GM06990 (cell line): Measurements from ENCODE around the gene SMOC2.
"Not testable (repeated sequence)": the region's sequence is repeated elsewhere in the genome, so short reads cannot be mapped to it uniquely, and the experiment has no call there.

Experiments
- DNase-seq: peaks from one replicate; pipeline ENCODE4 v3.0.0-alpha.2; 2011; ENCODE audit not compliant: insufficient read length; ENCODE audit errors: extremely low read depth
- H3K27me3 ChIP-seq: replicated peaks from 2 replicates; pipeline ENCODE4 v1.6.0; 2011; ENCODE audit warnings: low read length; ENCODE audit not compliant: control insufficient read depth, insufficient read depth
- H3K36me3 ChIP-seq: 2 replicates; pipeline ENCODE4 v1.5.1; 2011; ENCODE audit warnings: low read length; ENCODE audit not compliant: control insufficient read depth, insufficient read depth
- H3K4me3 ChIP-seq: replicated peaks from 2 replicates; pipeline ENCODE4 v1.5.1; 2011; ENCODE audit warnings: low read depth, mild to moderate bottlenecking, control low read depth, low read length
- TF ChIP-seq, protein P1 (sequence below): IDR thresholded peaks from 2 replicates; pipeline ENCODE4 v1.5.1; 2011; ENCODE audit warnings: low read length, control low read depth, mild to moderate bottlenecking, inconsistent platforms; ENCODE audit not compliant: insufficient read depth, poor library complexity, severe bottlenecking

SMOC2 gene

GRCh38 chr6:168674595-168674994, 233.6 kb downstream of the SMOC2 start:
- H3K4me3 ChIP-seq = no peak overlapping the region
- no peak for DNase-seq
- no peaks in the 10 kb centered on the region for H3K27me3 ChIP-seq
- TF ChIP-seq, protein P1, sequence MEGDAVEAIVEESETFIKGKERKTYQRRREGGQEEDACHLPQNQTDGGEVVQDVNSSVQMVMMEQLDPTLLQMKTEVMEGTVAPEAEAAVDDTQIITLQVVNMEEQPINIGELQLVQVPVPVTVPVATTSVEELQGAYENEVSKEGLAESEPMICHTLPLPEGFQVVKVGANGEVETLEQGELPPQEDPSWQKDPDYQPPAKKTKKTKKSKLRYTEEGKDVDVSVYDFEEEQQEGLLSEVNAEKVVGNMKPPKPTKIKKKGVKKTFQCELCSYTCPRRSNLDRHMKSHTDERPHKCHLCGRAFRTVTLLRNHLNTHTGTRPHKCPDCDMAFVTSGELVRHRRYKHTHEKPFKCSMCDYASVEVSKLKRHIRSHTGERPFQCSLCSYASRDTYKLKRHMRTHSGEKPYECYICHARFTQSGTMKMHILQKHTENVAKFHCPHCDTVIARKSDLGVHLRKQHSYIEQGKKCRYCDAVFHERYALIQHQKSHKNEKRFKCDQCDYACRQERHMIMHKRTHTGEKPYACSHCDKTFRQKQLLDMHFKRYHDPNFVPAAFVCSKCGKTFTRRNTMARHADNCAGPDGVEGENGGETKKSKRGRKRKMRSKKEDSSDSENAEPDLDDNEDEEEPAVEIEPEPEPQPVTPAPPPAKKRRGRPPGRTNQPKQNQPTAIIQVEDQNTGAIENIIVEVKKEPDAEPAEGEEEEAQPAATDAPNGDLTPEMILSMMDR = no peak
- H3K36me3 ChIP-seq = no peaks in the 10 kb centered on the region

- H3K4me3 ChIP-seq = no peak overlapping the region
- no peak for DNase-seq
- no peaks in the 10 kb centered on the region for H3K27me3 ChIP-seq
- TF ChIP-seq, protein P1 = no peak
- no peaks in the 10 kb centered on the region for H3K36me3 ChIP-seq
These were observed 234.4 kb downstream of the SMOC2 start for GRCh38 chr6:168675375-168675774.

DNA sequence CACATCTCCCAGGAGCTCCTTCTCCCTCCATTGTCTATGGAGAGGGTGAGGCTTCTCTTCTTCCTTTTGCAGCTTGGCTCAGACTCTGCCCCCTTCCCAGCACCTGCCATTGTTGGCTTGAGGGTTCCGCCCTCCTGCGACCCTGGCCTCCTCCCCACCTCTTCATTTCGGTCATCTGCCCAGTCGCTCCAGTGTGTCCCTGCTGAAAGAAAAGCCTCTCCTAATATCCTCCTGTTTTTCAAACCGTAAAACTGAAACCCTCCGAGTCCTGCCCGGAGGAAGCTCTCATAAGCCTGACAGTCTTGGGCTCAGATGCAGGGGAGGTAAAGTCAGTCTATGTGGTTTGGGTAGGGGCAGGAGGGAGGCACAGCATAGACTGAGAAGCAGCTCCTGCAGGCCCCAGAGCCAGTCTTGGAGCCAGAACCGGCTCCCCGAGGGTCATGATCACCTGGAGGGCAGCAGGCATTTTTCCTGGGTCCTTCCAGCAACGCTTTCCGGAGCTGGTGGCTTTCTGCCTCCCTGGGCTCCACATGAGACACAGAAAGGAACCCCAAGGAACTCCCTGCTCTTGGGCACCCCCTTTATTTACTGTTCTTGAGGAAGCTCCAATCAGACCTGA, 235.1 kb downstream of the SMOC2 start:
- DNase-seq = no peak
- H3K4me3 ChIP-seq = no peak overlapping the region
- H3K27me3 ChIP-seq = no peaks in the 10 kb centered on the region
- no peaks in the 10 kb centered on the region for H3K36me3 ChIP-seq
- TF ChIP-seq, protein P1 = no peak

DNA sequence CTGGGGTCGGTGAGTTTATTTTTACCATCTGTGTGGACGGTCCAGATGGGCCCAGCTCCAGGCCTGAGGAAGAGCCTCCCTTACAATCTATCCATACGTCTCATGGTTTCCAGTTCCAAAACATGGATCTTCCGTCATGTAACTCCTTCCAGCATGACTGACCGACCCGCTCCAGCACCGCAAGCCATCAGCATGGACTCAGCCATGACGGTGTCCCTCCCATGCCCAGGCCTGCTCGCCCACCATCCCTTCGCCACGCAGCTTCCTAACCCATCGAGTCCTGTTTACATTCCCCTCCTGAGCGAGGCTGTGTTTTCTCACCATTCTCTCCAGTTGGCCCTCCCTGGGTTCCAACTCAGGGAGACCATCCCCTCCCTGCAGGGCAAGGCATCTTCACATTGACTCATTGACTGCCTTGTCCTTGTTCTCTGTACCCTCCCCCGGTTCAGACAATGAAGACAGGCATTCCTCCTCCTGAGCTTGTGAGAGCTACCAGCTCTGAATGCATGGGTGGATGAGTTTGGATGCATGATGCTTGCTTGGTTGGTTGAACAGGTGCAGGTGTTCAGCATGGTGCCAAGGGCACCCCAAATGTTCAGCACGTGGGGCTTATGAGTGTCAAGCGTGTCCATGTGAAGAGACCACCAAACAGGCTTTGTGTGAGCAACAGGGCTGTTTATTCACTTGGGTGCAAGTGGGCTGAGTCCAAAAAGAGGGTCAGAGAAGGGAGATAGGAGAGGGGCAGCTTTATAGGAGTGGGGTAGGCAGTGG, 235.8 kb downstream of the SMOC2 start:
- H3K36me3 ChIP-seq = no peaks in the 10 kb centered on the region

GRCh38 chr6:168677323-168677781, 236.4 kb downstream of the SMOC2 start:
- DNase-seq, H3K36me3 ChIP-seq, H3K4me3 ChIP-seq, H3K27me3 ChIP-seq: not testable (repeated sequence)

More for the DNA sequence above, 235.8 kb downstream of the SMOC2 start:
- H3K4me3 ChIP-seq = no peak overlapping the region
- DNase-seq = no peak
- TF ChIP-seq, protein P1 = no peak
- no peaks in the 10 kb centered on the region for H3K27me3 ChIP-seq

DNA sequence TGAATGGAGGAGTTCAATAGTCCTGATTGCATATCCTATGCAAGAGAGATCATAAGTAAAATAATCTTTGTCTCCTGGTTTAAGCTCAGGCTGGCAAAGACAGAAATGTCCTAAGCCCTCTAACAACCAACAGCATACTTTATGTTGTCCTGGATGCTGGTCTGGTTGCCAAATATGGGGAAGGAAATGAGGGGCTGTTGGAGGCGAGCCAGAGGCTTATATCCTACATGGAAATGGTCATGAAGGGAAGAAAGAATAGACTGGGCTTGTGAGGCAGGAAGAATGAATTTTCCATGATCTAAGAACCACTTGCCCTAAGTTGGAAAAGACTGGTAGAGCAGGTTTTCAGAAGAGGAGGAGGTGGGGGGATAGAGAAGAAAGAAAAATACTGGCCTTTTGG, 237.1 kb downstream of the SMOC2 start:
- TF ChIP-seq, protein P1 = no peak
- H3K4me3 ChIP-seq = no peak overlapping the region
- no peak for DNase-seq
- no peaks in the 10 kb centered on the region for H3K36me3 ChIP-seq
- H3K27me3 ChIP-seq = no peaks in the 10 kb centered on the region
